DMS153 treated with DMSO at 0.1 percent for 48 hours (cell line): ENCODE measurements around the gene VIPAS39.
"Not testable (repeated sequence)": the region's sequence is repeated elsewhere in the genome, so short reads cannot be mapped to it uniquely, and the experiment has no call there.

Experiments
- DNase-seq: peaks from one replicate; lab custom pipeline; 2025; ENCODE audit not compliant: unreplicated experiment; lab: John Stamatoyannopoulos, UW

VIPAS39 gene

DNA sequence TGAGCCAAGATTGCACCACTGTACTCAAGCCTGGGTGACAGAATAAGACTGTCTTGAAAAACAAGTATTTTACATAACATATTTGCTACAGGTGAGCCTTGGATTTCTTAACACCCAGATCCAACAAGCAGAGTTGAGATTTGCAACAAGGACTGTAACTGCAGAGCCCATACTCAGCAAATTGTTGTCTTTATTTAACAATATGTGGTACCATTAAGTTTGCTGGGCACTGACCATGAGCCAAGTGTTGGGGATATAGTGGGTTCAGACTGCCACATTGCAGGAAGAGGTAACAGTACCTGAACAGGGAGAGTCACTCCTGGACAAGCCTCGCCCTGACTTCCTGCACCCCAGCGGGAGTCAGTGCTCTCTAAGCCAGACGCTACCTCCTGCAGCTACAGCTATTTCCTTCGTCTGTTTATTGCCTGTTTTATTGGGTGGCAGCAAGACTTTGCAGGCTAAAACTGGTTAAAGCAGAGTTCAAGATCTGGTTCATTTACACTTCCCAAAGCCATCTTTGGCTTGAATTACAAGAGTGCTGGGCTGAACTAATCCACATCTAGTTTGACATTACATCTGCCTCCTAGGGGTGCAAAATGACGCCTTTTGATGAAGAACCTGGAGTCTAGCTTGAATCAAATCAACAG lies 12.9 kb upstream of the VIPAS39 start:
- DNase-seq: no peak

DNA sequence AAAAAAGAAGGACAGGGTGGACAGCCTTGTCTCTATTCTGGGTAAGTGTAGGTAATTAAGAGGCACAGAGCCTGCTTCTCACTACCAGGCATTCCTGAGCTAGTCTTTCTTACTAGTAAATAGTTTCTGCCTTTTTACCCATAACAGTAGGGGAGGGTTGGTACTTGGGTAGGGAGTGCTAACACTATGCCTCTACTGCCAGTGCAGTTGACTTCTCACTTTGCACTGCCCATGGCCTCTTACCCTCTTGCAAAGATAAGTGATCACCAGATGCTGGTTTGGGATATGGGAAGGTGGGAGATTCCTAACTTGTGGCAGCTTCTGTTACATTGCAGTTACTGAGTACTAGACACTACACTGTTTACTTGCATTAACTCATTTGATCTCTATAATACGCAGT lies 12.1 kb upstream of the VIPAS39 start:
- DNase-seq: no peak

DNA sequence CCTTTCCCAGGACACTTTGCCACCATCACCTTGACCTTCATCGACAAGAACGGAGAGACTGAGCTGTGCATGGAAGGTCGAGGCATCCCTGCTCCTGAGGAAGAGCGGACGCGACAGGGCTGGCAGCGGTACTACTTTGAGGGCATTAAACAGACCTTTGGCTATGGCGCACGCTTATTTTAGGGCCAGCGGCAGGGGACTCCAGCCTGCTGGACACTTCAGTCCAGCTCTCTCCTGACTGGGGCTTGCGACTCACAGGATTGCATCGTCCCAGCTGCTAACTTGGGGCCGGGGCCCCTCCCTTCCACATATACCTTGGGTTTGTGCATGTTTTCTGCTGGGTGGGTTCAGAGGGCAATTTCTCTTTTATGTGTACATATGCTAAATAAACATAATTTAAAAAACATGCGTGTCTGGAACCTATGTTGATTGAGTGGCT lies 11.7 kb upstream of the VIPAS39 start:
- DNase-seq: no peak

DNA sequence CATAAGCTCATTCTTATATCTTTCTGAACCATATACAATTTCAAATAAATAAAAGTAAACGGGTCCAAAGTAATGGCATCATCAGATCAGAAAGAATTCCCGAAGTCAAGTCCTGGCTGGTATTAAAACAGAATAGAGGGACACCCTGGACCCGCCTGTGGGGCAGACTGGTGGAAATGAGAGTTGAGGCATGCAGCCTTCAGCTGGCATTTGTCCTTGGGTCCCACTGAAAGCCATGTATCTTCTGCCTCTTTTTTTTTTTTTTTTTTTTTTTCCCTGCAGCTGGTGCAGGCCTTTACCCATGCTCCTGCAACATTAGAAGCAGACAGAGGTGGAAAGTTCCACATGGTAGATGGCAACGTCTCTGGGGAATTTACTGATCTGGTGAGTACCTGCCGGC lies 10.4 kb upstream of the VIPAS39 start:
- DNase-seq: no peak

DNA sequence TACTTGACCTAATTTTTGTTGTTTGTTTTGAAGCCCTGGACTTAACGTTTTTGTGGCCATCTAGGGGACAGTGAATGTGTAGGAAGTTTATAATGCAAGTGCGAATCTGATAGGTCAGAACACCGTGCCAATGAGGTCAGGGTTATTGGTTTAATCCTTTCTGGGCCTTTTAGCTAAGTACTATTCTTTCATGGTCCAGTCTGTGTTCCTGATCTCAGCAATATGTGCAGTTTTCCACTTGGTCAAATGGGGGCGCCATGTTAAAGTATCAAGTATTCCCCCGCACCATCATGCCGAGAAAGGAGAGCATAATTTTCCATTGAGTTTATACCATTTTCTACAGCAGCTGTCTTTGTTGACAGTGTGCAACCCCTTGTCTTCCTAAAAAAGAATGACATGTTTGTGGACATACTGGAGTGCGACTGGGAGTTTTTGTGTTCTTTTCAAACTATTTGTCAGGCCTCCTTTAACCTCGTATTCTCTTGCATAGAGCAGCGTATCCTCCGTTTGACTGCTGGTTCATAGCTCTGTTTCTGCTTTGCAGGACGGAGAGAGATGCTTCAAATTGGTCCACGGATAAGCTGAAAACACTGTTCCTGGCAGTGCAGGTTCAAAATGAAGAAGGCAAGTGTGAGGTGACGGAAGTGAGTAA lies 1.8 kb upstream of the VIPAS39 start:
- DNase-seq: no peak

DNA sequence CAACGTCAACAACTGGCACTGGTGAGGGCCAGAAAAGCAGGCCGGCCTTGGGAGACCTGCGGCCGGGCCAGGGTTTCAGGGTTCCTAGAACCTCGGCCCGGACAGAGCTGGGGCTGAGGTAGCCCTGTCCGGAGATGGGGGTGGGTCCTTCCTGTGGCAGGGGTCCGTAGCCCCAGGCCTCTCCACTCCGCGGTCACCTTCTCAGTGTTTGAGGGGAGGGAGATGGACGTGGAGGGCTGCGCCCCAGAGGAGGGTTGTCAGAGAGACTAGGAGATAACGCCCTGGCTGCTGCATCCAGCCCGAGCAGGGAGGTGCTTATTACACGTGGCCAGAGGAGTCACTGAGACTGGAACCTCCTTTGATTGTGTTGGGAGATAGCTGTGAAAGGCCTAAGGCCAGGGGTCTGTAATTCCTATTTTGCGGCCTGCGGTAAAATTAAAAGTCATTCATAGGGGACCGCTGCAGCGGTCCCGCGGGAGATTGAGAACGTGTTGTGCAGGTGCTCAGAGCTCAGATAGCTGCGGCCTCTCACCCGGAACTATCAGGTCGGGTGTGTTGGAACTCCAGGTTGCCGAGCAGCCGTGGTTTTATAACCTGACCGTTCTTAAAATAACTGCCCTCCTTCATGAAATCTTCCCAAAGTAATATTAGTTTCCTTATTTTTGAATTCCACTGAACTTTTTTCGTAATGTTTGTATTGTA lies 999 bp upstream of the VIPAS39 start:
- DNase-seq: no peak

DNA sequence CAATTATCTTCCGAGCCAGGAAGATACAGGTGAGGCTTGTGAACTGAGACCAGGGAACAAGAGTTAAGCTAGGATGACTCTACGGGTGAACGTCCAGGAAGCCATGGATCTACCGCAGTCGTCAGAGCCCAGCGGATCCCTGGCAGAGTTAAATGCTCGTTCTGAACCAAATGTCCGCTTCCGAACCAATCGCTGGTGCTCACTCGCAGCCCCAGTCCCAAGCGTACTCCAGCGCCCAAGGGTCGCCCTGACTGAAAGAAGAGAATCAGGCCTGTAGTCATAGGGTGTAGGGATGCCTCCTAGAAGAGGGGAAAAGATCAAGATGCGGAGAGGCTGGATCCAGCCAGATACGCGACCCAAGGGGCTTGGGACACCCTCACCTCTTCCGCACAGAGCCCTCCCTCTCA lies 283 bp downstream of the VIPAS39 start:
- DNase-seq: no peak

DNA sequence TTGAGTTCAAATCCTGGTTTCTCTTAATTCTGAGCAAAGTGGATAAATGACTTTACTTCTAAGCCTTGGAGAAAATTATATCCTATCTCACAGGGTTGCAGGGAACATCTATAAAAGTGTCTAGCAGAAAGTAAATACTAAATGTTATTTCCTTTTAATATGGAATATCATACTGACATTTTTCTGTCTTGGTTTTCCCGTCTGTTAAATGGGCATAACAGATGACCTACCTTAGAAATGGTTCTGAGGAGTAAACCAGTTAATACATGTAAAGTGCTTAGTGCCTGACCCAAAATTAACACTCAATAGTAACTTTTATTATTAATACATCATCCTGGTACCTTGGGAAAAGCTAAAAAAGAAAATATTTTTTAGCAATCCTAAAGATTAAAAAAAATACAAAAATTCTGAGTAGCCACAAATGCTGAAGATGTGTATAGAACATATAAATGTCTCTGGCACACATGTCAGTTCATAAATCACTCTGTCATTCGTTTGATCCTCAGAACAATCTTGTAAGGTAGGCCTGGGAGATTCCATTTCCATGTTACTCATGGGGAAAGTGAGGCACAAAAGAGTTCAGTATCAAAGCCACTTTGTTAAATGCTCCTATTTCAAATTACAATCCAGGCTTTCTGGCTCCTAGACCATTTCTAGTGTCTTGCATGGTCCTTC lies 1.3 kb downstream of the VIPAS39 start:
- no peak for DNase-seq

DNA sequence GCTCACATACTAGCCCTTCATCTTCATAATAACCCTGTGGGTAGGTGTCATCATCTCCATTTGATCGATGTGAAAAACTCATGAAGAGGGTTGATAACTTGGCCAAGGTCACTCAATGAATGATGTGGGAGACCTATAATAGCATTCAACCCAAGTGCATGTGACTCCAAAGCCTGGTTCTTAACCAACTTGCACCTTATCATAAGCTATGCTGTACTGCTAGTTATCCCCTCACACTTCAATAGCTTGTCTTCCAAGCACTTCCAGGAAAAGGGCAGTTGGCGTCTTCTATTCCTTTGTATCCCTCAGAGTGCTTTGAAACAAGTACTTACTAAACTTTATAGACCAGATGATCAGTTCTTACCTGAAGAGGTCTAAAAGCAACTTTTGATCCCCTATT lies 15.2 kb downstream of the VIPAS39 start:
- no peak for DNase-seq

DNA sequence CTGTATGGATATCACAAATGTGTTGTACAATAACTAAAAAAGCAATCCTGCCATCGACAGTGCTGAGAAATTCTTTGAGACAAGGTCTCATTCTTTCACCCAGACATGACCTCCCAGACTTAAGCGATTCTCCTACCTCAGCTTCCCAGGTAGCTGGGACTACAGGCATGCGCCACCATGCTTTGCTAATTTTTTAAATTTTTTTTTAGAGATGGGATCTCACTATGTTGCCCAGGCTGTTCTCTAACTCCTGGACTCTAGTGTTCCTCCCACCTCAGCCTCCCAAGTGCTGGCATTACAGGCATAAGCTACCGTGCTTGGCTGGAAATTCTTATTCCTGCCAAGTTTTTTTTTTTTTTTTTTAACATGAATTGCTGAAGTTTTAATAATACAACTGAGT lies 17.5 kb downstream of the VIPAS39 start:
- no peak for DNase-seq

DNA sequence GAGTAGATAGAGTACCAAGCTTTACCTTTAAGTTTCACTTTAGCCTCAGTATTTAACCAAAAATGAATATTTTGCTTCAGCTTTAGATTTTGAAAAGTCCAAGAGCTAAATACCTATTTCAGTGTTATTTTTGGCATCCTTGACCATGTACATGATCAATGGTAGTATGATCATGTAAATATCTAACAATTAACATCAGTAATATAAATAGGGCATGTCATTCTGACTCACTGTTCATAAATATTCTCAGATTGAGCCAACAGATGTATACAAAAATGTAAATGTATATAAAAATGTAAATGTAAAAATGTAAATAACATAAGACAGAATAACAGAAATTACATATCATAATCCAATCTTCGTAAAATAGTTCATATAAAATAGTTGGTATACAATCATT lies 18.8 kb downstream of the VIPAS39 start:
- no peak for DNase-seq

DNA sequence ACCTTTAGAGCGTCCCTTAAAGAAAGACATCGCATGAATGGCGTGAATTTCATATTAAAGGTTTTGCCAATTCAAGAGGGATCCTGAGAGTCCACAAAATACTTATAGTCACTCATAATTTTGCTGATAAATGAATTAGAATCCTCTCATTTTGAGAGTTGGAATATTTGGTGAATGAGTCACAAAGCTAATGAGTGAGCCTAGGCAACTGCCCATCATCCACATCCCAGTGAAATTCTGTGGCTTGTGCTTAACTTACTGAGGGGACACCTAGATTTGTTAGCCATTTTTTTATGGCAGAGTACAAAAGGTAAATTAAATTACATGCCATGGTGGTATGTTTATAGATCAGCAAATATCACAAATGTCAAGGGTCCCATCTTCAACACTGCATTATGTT lies 21.4 kb downstream of the VIPAS39 start:
- DNase-seq: no peak

DNA sequence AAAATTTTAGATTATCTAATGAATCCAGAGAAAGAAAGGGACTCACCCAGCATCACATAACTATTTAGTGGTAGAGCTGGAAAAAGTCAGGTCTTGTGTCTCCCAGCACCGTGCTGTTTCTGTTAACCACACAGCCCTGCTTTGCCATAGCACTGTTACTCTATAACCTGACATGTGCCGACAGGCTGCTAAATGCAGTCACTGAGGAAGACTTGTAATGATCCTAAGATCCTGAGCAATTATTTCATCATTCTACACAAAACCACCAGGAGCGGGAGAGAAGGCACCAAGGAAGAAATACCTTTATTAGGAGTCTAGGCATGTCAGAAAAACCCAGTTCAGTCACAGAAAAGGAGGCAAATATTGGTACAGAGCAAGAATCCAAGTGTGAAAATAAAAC lies 31.0 kb downstream of the VIPAS39 start:
- no peak for DNase-seq

DNA sequence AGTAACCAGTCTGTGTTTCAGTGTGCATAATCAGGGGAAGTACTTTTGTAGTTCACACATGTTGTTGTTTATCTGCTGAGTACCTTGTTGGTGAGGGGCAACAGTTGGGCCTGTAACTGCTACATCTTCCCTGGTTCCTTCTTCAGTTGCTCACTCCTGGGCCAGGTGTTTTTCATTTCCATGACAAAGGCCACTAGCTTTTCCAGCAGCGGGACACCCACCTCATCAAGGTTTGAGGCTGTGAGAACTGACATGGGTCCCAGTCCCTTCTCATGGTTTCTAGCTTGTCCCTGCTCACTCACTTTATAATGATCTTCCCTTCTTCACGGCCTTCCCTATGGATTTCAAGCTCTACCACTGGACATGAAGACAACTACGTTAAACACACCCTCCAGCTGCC lies 32.5 kb downstream of the VIPAS39 start:
- no peak for DNase-seq

DNA sequence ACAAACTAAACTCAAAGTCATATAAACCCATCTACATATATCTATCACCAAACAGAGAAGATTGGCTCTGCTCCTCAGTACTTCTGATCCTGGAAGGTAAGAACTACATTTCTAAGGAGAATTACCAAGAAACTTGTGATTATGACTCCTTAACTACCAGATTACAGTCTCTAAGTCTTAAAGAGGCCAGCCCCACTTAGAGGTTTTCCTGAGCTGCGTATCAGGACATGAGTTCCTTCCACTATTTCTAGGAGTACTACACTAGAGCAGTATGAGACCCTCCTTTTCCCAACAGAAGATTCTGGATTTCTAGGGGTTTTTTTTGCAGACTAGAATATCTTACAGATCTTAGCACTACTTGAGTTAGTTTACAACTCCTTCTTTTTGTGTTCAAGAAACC lies 34.0 kb downstream of the VIPAS39 start, which contains the start of gene NOXRED1:
Gene NOXRED1 (minus strand): TSS at position 101 of the 400 bp plus-strand sequence. CDS start 634 bp downstream, outside the sequence.
- DNase-seq: no peak

DNA sequence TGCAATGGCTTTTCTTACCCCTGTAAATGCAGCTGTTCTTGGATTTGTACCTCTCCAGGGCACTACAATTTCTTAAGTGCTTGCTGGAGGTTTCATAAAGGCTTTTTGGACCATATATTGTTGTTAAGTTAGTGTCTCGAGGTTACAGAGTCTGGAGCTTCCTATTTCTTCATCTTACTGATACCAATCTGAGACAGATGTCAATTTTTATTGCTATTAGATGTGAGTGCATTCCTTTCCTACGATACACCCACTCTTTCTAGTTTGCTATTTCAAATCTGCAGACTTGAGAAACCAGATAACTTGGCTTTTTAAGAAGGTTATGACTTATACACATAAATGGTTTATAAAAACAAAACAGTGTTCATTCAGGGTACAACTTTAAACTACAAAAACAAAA lies 36.2 kb downstream of the VIPAS39 start:
- no peak for DNase-seq

DNA sequence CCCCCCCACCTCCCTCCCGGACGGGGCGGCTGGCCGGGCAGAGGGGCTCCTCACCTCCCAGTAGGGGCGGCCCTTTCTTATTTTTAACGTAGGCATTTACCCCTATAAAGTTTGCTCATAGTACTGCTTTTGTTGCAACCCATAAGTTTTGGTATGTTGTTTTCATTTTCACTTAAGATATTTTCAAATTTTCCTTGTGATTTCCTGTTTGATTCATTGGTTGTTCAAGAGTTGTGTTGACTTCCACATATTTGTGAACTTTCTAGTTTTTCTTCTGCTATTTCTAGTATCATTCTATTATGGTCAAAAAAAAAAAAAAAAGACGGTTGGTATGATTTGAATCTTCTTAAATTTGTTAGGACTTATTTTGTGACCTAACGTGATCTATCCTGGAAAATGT lies 40.6 kb downstream of the VIPAS39 start:
- DNase-seq: no peak

DNA sequence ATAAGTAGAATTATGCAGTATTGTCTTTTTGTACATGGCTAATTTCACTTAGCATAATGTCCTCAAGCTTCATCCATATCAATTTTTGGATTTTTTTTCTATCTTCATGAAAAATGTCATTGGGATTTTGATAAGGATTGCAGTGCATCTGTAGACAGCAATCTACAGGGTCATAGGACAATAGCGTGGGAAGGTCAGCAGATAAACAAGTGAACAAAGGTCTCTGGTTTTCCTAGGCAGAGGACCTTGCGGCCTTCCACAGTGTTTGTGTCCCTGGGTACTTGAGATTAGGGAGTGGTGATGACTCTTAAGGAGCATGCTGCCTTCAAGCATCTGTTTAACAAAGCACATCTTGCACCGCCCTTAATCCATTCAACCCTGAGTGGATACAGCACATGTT lies 41.3 kb downstream of the VIPAS39 start:
- DNase-seq: not testable (repeated sequence)

DNA sequence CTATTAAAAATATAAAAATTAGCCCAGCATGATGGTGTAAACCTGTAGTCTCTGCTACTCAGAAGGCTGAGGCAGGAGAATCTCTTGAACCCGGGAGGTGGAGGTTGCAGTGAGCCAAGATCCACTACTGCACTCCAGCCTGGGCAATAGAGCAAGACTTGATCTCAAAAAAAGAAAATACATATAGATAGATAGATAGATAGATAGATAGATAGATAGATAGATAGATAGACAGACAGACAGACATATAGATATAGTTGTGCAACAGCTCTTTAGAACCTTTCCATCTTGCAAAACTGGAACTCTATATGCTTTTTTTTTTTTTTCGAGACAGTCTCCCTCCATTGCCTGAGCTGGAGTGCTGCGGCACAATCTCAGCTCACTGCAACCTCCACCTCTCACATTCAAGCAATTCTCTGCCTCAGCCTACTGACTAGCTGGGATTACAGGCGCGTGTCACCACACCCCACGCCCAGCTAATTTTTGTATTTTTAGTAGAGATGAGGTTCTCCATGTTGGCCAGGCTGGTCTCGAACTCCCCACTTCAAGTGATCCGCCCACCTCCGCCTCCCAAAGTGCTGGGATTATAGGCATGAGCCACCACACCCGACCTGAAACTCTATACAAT lies 41.9 kb downstream of the VIPAS39 start:
- DNase-seq: not testable (repeated sequence)

DNA sequence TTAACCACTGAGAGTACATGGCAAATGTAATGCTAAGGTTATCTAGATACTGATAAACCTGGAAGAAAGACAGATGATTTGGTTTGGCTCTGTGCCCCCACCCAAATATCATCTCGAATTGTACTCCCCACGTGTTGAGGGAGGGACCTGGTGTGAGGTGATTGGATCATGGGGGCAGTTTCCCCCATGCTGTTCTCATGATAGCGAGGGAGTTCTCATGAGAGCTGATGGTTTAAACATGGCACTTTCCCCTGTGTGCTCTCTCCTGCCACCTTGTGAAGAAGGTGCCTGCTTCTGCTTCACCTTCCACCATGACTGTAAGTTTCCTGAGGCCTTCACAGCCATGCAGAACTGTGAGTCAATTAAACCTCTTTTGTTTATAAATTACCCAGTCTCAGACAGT lies 48.3 kb downstream of the VIPAS39 start:
- DNase-seq: no peak

DNA sequence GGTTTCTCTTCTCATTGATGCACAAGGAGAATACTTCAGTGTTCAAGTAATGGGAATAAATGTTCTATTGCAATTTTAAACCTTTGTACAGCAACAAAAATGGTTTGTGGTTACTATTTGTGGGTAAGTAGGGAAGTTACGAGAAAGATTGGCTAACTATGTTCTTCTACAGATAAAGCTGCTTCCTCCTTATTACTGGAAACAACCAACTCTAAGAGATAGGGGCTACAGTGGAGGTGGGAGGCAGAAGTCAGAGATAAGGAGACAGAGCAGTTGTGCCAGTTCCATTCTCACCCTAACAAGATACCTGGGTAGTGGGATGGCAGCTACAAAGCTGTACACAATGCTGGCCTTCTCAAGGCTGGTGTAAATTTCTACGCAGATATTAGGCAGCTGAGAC lies 50.2 kb downstream of the VIPAS39 start:
- no peak for DNase-seq
